Measurements from ENCODE around the gene ESPL1.
"Not testable (repeated sequence)": the region's sequence is repeated elsewhere in the genome, so short reads cannot be mapped to it uniquely, and the experiment has no call there.

Gene ESPL1

DNA sequence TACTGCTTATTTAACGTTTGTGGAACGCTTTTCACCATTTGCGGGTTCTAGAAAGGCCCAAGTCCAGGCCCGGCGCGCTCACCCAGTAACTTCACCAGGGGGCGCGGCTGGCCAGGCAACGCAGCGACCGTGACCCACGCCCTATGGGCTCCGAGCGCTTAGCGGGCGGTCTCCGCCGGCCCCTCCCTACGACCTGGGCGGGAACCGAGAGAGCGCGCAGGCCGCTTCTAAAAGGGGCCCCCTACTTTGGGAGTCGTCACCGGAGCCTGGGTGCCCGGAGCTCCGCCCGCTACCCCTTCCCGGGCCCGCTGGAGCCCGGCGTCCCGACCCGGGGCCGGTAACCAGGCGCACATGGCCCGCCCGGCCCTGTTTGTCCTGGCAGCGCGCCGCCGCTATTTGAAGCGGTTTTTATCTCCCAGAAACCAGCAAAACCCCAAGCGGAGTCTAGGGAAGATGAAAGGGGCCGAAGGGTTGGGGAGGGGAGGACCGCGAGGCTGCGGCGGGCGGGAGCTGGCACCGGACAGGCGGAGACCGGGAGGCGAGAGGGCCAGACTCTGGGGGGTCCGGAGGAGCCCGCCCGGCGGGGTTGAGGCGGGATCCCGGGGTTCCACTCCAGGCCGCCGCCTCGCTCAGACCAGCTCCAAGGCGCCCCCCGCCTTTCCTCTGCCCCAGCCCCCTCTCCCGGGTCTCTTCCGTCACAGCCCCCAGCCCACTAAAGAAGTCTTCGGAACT, 56.8 kb downstream of the ESPL1 start:
- H3K4me3 ChIP-seq (ENCODE audit: low read length in 2 of 2), result peak overlapping the region; percentile 70 to 71
- H3K27me3 ChIP-seq (ENCODE audit: control insufficient read depth in 2 of 2, insufficient read depth in 2 of 2, low read length in 2 of 2), result peaks cover 0 to 32% of the 10 kb centered on the region in 2 donors
- H3K27ac ChIP-seq (ENCODE audit: low read depth in 2 of 2, low read length in 2 of 2), result peak overlapping the region; percentile 82 to 90
- H3K9me3 ChIP-seq (ENCODE audit: control insufficient read depth in 2 of 2, low read length in 2 of 2), result no peaks in the 10 kb centered on the region
- H3K9ac ChIP-seq (ENCODE audit: low read depth in 1 of 2, low read length in 2 of 2), result peak overlapping the region; percentile 69 to 73
- H3K36me3 ChIP-seq (ENCODE audit: control insufficient read depth in 2 of 2, insufficient read depth in 2 of 2, low read length in 2 of 2), result peaks cover 0 to 5% of the 10 kb centered on the region in 2 donors
- peaks cover 28 to 30% of the 10 kb centered on the region in 2 donors for H3K4me1 ChIP-seq (ENCODE audit: control insufficient read depth in 2 of 2, insufficient read depth in 2 of 2, low read length in 2 of 2)

DNA sequence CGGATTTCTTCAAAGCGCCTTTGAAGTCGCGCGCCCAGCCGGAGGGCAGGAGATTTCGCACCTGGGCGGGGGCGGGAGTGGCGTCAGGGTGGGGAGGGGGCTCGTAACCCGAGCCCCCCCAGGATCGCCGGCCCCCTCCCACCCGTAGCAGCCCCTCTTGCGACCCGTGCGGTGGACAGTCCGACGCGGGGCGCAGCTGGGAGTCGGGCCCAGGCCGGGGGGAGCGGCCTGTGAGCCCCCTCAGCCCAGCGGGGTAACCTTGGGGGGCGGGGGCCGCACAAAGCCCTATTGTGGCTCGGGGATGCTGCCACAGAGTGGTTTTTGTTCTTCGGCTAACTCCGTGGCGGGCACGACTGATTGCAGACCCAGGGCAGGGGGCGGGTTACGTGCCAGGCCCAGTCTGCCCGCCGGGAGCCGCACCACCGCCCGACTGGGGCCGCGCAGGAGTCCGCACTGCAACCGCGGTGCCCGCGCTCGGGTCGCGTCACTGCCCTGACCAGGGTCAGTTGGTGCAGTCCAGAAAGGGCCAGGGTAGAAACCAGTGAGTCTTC, 57.5 kb downstream of the ESPL1 start:
- Histone ChIP-seq H3K36me3 (ENCODE audit: control insufficient read depth in 2 of 2, insufficient read depth in 2 of 2, low read length in 2 of 2) (no peaks in the 10 kb centered on the region), H3K9ac (ENCODE audit: low read depth in 1 of 2, low read length in 2 of 2) (peak overlapping the region; percentile 32 to 73)

DNA sequence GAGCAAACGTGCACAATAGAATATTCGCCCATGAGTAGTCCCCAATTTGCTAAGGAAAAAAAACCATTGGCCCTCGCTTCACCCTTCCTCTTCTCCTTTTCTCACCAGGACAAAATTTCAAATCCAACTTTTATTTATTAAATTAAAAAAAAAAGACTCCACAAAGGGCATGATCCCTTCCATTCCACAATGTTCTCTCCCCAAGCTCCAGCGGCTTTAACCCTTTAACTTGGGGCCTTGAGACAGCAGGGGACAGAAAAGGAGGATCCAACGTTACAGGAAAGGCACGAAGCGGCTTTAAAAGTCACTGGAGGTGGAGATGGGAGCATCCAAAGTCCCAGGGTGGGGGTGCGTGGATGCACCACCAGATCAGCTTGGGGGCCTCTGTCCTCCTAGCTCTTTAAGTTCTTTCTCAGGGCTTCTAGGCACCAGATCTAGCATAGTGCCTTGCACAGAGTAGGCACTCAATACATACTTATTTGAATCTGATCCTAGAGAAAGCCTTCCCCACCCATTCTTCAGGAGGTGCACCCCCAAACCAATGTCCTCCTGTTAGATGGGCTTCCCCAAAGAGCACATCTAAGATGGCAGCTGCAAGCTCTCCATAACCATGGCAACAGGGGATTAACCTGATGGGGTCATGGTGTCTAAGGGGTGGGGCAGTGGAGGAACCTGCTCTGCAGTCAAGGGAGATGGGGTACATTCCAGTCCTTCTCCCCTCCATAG, 58.5 kb downstream of the ESPL1 start:
- peaks cover 17 to 22% of the 10 kb centered on the region in 2 donors for H3K4me1 ChIP-seq (ENCODE audit: control insufficient read depth in 2 of 2, insufficient read depth in 2 of 2, low read length in 2 of 2)
- H3K9ac ChIP-seq (ENCODE audit: low read depth in 1 of 2, low read length in 2 of 2), result no peak overlapping the region
- H3K9me3 ChIP-seq (ENCODE audit: control insufficient read depth in 2 of 2, low read length in 2 of 2), result no peaks in the 10 kb centered on the region
- H3K4me3 ChIP-seq (ENCODE audit: low read length in 2 of 2), result no peak overlapping the region
- H3K27ac ChIP-seq (ENCODE audit: low read depth in 2 of 2, low read length in 2 of 2), result no peak overlapping the region
- H3K36me3 ChIP-seq (ENCODE audit: control insufficient read depth in 2 of 2, insufficient read depth in 2 of 2, low read length in 2 of 2), result no peaks in the 10 kb centered on the region
- H3K27me3 ChIP-seq (ENCODE audit: control insufficient read depth in 2 of 2, insufficient read depth in 2 of 2, low read length in 2 of 2), result peaks cover 0 to 36% of the 10 kb centered on the region in 2 donors

More for the DNA sequence above, 57.5 kb downstream of the ESPL1 start:
- peaks cover 22 to 28% of the 10 kb centered on the region in 2 donors for H3K4me1 ChIP-seq (ENCODE audit: control insufficient read depth in 2 of 2, insufficient read depth in 2 of 2, low read length in 2 of 2)
- peak overlapping the region; percentile 82 to 90 for H3K27ac ChIP-seq (ENCODE audit: low read depth in 2 of 2, low read length in 2 of 2)
- H3K4me3 ChIP-seq (ENCODE audit: low read length in 2 of 2), result peak overlapping the region; percentile 70 to 71
- no peaks in the 10 kb centered on the region for H3K9me3 ChIP-seq (ENCODE audit: control insufficient read depth in 2 of 2, low read length in 2 of 2)
- peaks cover 0 to 32% of the 10 kb centered on the region in 2 donors for H3K27me3 ChIP-seq (ENCODE audit: control insufficient read depth in 2 of 2, insufficient read depth in 2 of 2, low read length in 2 of 2)

DNA sequence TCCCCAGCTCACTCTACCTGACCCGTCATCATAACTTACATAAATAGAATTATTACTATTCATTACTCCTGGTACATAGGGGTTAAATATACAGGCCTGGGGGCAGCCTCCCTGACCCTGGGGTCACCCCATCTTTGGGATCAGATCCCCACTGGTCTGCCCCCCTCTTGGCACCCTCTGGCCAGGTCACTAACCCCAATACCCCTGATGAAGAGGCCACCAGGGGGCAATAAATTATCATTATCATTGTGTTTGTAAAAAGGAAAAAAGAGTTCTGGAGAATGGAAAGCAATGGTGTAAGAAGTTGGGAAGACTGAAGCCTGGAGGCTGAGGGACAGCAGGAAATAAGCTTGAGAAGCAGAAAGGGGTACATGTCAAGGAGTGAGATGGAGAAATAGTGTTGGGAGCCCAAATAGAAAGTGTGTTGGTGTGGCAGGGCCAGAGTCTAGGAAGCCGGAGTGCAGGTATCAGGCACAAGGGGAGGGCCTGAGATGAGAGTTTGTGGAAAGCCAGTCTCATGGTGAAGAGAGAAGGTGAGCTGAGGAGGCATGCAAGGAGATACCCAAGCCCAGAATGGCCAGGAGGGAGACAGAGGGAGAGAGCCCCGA, 59.4 kb downstream of the ESPL1 start:
- H3K9me3 ChIP-seq (ENCODE audit: control insufficient read depth in 2 of 2, low read length in 2 of 2), result no peaks in the 10 kb centered on the region
- H3K27ac ChIP-seq (ENCODE audit: low read depth in 2 of 2, low read length in 2 of 2), result no peak overlapping the region
- H3K36me3 ChIP-seq (ENCODE audit: control insufficient read depth in 2 of 2, insufficient read depth in 2 of 2, low read length in 2 of 2), result no peaks in the 10 kb centered on the region
- H3K27me3 ChIP-seq (ENCODE audit: control insufficient read depth in 2 of 2, insufficient read depth in 2 of 2, low read length in 2 of 2), result peaks cover 0 to 42% of the 10 kb centered on the region in 2 donors
- H3K4me3 ChIP-seq (ENCODE audit: low read length in 2 of 2), result no peak overlapping the region
- no peak overlapping the region for H3K9ac ChIP-seq (ENCODE audit: low read depth in 1 of 2, low read length in 2 of 2)
- peaks cover 12 to 17% of the 10 kb centered on the region in 2 donors for H3K4me1 ChIP-seq (ENCODE audit: control insufficient read depth in 2 of 2, insufficient read depth in 2 of 2, low read length in 2 of 2)

DNA sequence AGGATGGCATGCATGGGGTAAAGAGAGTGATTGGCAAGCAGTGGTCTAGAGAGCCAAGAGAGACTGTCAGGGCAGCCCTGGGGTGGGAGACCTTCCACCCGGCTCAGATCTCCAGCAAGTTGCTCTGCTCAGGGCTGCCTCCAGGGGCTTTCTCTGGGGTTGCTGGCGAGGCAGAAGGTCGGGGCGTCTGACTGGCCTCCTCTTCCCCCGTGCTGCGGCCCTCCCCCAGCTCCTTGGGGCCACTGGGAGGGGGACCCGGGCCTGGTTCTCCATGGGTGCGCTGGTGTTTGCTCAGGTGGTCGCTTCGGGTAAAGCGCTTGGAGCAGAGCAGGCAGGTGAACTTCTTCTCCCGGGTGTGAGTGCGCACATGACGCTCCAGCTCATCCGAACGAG, 59.9 kb downstream of the ESPL1 start:
- peaks cover 12 to 17% of the 10 kb centered on the region in 2 donors for H3K4me1 ChIP-seq (ENCODE audit: control insufficient read depth in 2 of 2, insufficient read depth in 2 of 2, low read length in 2 of 2)
- peaks cover 0 to 42% of the 10 kb centered on the region in 2 donors for H3K27me3 ChIP-seq (ENCODE audit: control insufficient read depth in 2 of 2, insufficient read depth in 2 of 2, low read length in 2 of 2)
- H3K27ac ChIP-seq (ENCODE audit: low read depth in 2 of 2, low read length in 2 of 2), result no peak overlapping the region
- H3K9me3 ChIP-seq (ENCODE audit: control insufficient read depth in 2 of 2, low read length in 2 of 2), result no peaks in the 10 kb centered on the region
- no peak overlapping the region for H3K9ac ChIP-seq (ENCODE audit: low read depth in 1 of 2, low read length in 2 of 2)
- no peak overlapping the region for H3K4me3 ChIP-seq (ENCODE audit: low read length in 2 of 2)
- H3K36me3 ChIP-seq (ENCODE audit: control insufficient read depth in 2 of 2, insufficient read depth in 2 of 2, low read length in 2 of 2), result no peaks in the 10 kb centered on the region

DNA sequence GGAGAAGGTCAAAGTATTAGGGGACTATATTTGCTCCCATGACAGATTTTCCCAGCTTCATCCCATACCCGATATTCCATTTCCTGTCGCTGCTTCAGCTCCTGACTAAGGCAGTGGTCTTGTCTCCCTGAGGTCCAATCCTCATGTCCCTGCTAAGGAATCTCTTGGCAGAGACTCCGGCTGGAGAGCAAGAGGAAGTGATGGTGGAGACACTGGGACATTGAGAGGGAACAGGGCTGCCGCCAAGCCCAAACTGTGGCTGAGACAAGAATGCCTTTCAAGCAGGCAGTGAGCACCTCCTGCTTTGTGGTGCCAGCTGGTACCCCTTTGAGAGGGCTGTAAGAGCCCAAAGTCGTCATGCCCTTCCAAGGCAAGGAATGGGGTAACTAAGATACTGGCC, 62.6 kb downstream of the ESPL1 start:
- Histone ChIP-seq H3K4me3 (ENCODE audit: low read length in 2 of 2) (no peak overlapping the region), H3K27ac (ENCODE audit: low read depth in 2 of 2, low read length in 2 of 2) (no peak overlapping the region), H3K9ac (ENCODE audit: low read depth in 1 of 2, low read length in 2 of 2) (no peak overlapping the region), H3K4me1 (ENCODE audit: control insufficient read depth in 2 of 2, insufficient read depth in 2 of 2, low read length in 2 of 2) (peaks cover 4% of the 10 kb centered on the region in 2 donors), H3K27me3 (ENCODE audit: control insufficient read depth in 2 of 2, insufficient read depth in 2 of 2, low read length in 2 of 2) (peaks cover 2 to 43% of the 10 kb centered on the region in 2 donors), H3K9me3 (ENCODE audit: control insufficient read depth in 2 of 2, low read length in 2 of 2) (no peaks in the 10 kb centered on the region), H3K36me3 (ENCODE audit: control insufficient read depth in 2 of 2, insufficient read depth in 2 of 2, low read length in 2 of 2) (no peaks in the 10 kb centered on the region)

DNA sequence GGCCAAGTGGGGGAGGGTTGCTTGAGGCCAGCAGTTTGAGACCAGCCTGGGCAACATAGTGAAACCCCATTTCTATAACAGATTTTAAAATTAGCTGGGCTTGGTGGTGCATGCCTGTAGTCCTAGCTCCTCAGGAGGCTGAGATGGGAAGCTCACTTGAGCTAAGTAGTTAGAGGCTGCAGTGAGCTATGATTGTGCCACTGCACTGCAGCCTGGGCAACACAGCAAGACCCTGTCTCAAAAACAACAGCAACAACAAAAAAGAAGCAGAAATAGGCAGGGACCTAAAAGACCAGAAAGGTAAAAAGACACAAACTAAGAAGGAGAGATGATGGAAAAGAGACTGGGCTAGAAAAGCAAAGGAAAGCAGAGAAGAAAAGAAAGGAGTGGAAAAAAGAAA, 64.2 kb downstream of the ESPL1 start:
- H3K4me1 ChIP-seq (ENCODE audit: control insufficient read depth in 2 of 2, insufficient read depth in 2 of 2, low read length in 2 of 2); H3K9ac ChIP-seq (ENCODE audit: low read depth in 1 of 2, low read length in 2 of 2); H3K4me3 ChIP-seq (ENCODE audit: low read length in 2 of 2); H3K36me3 ChIP-seq (ENCODE audit: control insufficient read depth in 2 of 2, insufficient read depth in 2 of 2, low read length in 2 of 2); H3K9me3 ChIP-seq (ENCODE audit: control insufficient read depth in 2 of 2, low read length in 2 of 2); H3K27ac ChIP-seq (ENCODE audit: low read depth in 2 of 2, low read length in 2 of 2): not testable (repeated sequence)
- peaks cover 16 to 37% of the 10 kb centered on the region in 2 donors for H3K27me3 ChIP-seq (ENCODE audit: control insufficient read depth in 2 of 2, insufficient read depth in 2 of 2, low read length in 2 of 2)

DNA sequence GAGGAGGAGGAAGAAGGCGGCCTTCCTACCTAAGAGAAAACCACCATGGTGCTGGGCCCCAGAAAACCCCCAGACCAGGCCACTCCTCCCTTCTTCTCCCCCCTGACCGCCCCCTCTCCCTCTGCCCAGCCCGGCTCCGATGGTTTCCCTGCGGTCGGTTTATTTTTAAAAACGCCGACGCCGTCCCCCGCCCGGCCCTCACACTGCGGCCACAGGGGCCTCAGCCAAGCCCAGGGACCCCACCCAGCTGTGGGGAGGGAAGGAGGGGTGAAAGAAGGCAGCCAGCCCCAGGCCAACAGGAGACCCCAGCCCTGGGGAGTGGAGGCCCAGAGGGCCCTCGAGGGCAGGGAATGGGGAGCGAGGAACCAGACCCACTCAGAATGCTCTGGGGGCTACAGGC, 64.6 kb downstream of the ESPL1 start:
- H3K4me1 ChIP-seq (ENCODE audit: control insufficient read depth in 2 of 2, insufficient read depth in 2 of 2, low read length in 2 of 2), result no peaks in the 10 kb centered on the region
- H3K9ac ChIP-seq (ENCODE audit: low read depth in 1 of 2, low read length in 2 of 2), result no peak overlapping the region
- H3K4me3 ChIP-seq (ENCODE audit: low read length in 2 of 2), result no peak overlapping the region
- no peaks in the 10 kb centered on the region for H3K9me3 ChIP-seq (ENCODE audit: control insufficient read depth in 2 of 2, low read length in 2 of 2)
- peaks cover 18 to 34% of the 10 kb centered on the region in 2 donors for H3K27me3 ChIP-seq (ENCODE audit: control insufficient read depth in 2 of 2, insufficient read depth in 2 of 2, low read length in 2 of 2)
- no peak overlapping the region for H3K27ac ChIP-seq (ENCODE audit: low read depth in 2 of 2, low read length in 2 of 2)
- H3K36me3 ChIP-seq (ENCODE audit: control insufficient read depth in 2 of 2, insufficient read depth in 2 of 2, low read length in 2 of 2), result no peaks in the 10 kb centered on the region

DNA sequence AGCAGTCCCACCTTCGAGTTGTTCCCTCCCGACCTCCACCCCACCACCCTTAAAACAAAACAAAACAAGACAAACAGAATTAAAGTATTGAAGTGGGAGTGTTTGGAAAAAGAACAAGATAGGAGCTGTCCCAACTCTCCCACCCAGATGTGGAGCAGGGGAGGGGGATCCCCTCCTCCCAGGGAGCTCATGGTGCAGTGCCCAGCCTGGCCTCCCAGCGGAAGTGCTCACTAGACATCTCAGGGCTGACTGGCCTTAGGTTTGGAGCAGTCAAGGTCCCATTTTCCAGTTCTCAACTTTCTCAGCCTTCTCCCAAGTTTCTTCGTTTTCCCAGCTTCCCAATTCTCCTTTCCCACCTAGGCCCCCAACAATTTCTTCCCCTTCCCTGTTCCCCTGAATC, 65.2 kb downstream of the ESPL1 start:
- Histone ChIP-seq H3K4me1 (ENCODE audit: control insufficient read depth in 2 of 2, insufficient read depth in 2 of 2, low read length in 2 of 2) (no peaks in the 10 kb centered on the region), H3K4me3 (ENCODE audit: low read length in 2 of 2) (no peak overlapping the region), H3K27ac (ENCODE audit: low read depth in 2 of 2, low read length in 2 of 2) (no peak overlapping the region), H3K27me3 (ENCODE audit: control insufficient read depth in 2 of 2, insufficient read depth in 2 of 2, low read length in 2 of 2) (peaks cover 21 to 32% of the 10 kb centered on the region in 2 donors), H3K9ac (ENCODE audit: low read depth in 1 of 2, low read length in 2 of 2) (no peak overlapping the region), H3K36me3 (ENCODE audit: control insufficient read depth in 2 of 2, insufficient read depth in 2 of 2, low read length in 2 of 2) (no peaks in the 10 kb centered on the region), H3K9me3 (ENCODE audit: control insufficient read depth in 2 of 2, low read length in 2 of 2) (no peaks in the 10 kb centered on the region)

DNA sequence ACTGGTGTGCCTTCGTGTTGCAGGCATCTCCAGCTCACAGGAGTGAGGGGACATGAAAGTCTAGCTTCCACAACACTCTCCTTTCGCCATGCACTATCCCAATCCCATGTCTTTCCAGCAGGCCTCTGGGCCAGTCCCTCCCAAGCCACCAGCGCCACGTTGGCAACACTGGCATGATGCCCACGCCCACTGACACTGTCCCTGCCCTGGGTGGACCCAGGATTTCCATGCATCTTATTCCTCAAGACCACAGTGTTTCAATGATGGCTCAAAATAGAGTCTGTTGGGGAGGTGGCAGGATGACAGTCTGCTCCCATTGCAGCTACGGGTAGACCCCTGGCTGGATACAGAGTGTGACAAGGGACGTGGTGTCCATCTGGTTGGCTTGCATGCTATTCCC, 65.7 kb downstream of the ESPL1 start:
- no peak overlapping the region for H3K4me3 ChIP-seq (ENCODE audit: low read length in 2 of 2)
- H3K27me3 ChIP-seq (ENCODE audit: control insufficient read depth in 2 of 2, insufficient read depth in 2 of 2, low read length in 2 of 2), result peaks cover 26 to 28% of the 10 kb centered on the region in 2 donors
- H3K4me1 ChIP-seq (ENCODE audit: control insufficient read depth in 2 of 2, insufficient read depth in 2 of 2, low read length in 2 of 2), result no peaks in the 10 kb centered on the region
- H3K27ac ChIP-seq (ENCODE audit: low read depth in 2 of 2, low read length in 2 of 2), result no peak overlapping the region
- H3K9ac ChIP-seq (ENCODE audit: low read depth in 1 of 2, low read length in 2 of 2), result no peak overlapping the region
- no peaks in the 10 kb centered on the region for H3K36me3 ChIP-seq (ENCODE audit: control insufficient read depth in 2 of 2, insufficient read depth in 2 of 2, low read length in 2 of 2)
- no peaks in the 10 kb centered on the region for H3K9me3 ChIP-seq (ENCODE audit: control insufficient read depth in 2 of 2, low read length in 2 of 2)

All from mucosa of rectum (tissue), 2 donors.